HG03442 (cell line): ENCODE measurements around the gene YAE1.

ENCODE experiments used
- ATAC-seq: cut with Tn5 transposase; IDR thresholded peaks from one replicate; pipeline ENCODE4 v1.9.1; 2021; ENCODE audit warnings: mild to moderate bottlenecking, moderate library complexity; ENCODE audit not compliant: unreplicated experiment

YAE1 gene

DNA sequence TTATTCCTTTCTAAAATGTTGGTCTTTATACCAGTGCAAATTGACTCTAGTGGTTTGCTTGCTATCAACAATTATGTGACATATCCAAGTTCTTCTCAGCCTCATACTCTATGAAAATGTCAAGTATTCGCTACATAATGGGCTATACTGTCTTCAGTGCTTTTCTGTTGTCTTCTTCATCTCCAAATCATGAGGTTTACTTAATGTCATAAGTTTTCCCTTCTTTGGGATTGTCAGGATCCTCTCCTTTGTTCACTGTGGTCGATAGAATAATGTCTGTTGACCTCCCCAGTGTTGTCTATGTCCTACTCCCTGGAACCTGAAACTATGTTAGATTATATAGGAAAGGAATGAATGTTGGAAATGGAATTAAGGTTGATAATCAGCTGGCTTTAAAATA is 40.7 kb downstream of the YAE1 start:
- ATAC-seq: no peak

DNA sequence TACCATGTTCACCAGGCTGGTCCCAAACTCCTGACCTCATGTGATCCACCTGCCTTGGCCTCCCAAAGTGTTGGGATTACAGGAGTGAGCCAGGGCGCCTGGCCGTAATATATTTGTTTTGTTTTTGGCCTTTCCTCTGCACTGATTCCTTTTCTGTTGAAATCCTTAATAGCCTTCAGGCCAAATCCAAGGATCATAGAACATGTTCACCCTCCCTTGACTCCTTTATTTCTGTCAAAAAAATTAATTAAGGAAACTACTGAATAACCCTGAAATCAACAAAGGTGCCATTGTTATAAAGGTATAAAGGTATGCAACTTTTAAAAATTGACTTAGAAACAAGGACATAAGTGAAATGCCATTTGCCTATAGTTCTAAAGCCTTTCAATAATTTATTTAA is 41.7 kb downstream of the YAE1 start:
- ATAC-seq: no peak

DNA sequence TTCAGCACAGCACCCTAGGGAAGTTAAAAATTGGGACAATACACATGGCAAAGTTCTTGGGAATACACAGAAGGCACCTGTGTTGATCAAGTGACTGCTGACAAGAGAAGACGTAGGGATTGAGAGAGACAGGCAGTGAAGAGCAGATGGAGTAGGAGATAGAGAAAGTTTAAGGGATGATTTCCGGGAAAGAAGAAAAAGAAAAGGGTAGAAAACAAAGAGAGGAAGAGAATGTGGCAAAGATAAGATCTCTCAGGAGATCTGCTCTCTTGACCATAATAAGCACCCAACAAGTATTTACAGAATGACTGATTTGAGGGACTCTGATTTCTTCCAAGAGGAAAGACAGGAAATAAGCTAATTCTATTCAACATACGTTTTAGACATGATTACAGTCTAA is 42.1 kb downstream of the YAE1 start:
- no peak for ATAC-seq

DNA sequence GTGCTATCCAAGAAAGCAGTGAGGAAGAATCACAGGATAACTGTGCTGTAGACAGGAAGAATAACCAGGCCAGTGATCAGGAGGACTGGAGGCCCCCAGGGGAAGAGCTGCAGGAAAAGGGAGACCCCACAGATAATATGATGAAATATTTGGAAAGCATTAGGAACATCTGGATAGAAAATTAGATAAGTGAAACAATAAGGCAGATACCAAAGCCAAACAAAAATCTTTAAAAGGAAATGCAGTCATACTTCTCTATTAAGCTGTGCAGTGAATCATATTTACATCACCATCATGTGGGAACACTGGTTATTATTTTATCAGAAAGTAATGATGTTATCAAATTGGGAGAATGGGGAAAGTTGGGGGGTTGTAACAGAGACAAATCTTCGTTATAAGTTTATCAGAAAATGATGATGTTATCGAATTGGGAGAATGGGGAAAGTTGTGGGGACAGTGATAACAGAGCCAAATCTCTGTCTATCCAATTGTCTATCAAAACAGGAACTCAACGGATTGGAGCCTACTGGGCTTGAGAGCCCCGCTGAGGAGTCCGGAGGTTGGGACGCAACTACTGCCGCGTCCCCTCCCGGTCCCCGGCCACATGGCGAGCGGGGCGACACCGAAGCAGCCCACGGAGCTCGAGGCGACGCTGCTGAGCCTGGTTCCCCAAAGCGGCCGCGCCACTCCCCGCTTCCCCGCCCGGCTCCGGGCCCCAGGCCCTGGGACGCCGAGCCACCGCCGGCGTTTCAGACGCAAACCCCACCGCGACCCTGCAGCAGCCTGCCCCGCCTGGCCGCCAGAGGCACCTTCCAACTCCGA is 43.1 kb downstream of the YAE1 start:
- no peak for ATAC-seq

DNA sequence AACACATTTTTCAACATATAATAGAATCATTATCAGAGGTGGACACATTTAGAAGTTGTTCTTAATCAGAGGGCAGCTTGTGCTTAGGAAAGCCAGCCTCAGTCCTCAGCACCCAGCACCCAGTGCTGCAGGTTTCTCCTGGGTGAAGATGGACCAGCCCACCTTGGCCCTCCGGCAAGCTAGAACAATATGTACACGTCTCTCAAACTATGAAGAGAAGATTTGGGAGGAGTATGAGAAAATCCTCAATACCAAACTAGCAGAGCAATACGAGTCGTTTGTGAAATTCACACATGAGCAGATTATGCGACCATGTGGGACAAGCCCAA is 43.7 kb downstream of the YAE1 start:
- no peak for ATAC-seq

DNA sequence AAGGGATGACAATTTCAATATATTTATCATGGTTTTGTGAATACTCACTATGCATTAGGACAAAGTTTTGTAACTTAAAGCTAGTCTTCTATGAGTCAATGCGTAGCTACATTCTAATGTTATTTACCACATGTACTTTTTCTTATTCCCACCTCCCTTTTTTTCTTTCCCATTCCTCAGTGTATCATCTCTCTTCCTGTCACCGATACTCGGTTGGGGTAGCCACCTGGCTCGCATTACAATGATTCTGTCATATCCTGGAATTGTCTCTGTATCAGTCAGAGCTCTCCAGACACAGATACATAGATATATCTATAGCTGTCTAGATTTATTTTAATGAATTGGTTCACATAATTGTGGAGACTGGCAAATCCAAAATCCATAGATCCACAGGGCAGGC is 47.4 kb downstream of the YAE1 start:
- no peak for ATAC-seq

DNA sequence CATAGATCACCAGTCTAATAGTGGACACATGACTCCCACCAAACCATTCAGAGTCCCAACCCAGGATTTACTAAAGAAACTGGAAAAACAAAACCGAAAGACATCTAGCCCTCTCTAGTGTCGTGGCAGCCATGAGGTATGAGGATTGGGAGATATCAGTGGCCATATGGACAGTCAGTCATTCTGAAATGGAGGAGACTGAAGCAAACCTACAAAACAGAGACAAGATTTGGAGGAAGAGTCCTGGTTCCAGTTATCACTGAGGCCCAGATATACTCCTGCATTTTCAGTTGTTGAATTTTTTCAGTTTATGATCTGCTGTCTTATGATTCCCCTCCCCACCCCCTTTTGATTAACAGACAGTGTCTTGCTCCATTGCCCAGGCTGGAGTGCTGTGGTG is 48.1 kb downstream of the YAE1 start:
- ATAC-seq: no peak

DNA sequence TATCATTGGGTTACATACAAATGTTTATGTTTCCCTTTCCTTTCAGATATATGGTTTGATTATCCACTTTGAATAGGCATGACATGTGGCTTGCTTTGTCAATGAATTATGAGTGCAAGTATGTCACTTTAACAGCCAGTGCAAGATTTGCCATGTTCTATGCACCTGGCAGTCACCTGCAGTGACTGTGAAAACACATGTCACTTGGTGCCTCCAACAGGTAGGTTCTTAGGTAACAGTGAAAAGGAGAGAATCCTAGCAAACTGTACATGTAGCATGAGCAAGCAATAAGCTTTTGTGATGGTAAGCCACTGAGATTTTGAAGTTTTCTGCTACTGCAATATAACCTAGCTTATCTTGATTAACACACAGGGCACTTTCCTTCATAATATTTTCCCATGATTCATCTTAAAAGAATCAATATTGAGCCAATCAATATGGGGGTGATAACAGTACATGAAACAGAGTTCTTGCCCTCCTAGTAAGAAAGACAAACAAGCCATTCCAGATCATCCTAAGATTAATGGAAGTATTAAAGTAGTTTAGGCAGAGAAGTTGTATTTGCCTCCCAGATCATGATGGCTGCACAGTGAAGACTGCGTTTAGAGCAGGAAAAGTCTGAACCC is 49.3 kb downstream of the YAE1 start:
- no peak for ATAC-seq

DNA sequence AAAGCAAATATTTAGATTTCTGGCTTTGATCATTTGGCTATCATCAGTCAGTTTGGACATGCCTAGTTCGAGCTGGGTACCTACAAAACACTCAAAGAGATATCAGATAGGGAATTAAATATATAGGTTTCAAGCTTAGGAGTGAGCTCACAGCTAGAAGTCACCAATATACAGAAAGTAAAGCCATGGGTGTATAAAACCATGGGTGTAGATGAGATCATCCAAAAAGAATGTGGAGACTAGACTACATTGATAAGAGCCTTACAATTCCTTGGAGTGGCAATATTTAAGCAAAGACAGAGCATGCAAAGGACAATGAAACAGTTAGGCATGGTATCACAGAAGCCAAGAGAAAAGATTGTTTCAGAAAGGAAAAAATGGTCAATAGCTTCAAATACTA is 49.9 kb downstream of the YAE1 start:
- no peak for ATAC-seq

DNA sequence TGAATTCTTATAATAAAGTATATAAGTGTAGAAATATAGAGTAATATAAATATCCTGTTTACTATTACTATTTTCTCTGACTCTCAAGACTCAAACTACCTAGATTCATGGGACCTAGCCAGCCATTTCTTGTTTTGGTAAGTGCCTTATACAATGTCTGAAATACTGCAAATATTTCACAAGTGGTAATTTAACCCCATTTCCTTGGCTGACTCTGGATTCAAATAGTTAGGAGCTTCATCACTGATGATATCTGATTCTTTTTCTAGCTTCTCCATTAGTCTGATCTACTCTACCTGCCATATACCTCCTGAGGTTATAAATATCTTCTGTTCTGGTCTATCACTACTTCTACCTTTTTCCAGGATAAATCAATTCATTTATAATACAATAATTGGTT is 50.8 kb downstream of the YAE1 start:
- ATAC-seq: no peak

DNA sequence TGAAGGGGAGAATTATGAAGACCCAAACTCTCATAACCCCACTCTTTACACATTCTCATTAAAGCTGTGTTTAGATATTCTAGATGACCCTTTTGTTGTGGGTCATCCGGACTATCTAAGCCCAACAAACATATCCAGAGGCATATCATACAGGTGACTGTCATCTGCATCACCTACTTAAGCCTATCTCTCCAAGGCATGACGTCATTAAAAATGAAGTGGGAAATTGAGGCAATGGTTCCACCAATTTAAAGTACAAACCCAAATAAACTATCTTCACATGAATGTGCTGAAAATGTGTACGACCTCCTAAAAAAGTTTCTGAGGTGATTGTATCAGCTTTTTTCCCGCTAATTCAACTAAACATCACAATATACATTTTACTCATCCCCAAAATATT is 52.7 kb downstream of the YAE1 start:
- no peak for ATAC-seq

DNA sequence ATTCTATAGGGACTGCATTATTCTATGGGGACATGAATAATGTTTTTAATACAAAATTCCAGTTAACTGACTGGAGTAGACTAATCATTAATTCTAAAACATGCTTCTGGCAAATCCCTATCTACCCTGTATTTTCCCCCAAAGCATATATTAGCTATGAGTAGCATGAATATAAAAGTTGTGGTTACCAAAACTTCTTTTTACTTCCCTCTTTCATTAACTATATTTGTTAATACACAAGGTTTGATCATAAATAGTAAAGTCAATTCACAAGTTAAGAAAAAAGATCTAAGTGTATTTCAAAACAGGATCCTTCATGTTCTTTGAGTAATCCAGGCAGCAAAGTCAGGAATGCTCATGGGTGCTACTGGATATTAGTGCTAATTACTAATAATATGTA is 54.3 kb downstream of the YAE1 start:
- no peak for ATAC-seq

DNA sequence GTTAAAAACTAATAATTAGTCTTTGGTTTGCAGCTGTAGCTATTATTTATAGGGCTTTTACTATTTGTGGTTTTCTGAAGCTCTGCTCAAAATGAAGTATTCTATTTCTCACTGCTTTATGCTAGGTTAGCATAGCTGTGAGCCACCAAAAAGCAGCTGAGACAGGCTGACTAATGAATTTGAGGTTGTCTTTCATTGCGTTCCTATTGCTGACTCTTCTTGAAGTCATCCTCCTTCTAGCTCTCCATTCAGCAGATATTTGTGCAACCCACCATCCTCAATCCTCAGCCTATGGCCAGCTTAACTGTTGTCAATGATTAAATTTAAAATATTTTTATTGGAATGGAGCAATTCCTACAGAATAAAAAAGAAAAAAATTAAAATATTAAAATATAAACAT is 55.1 kb downstream of the YAE1 start:
- no peak for ATAC-seq

DNA sequence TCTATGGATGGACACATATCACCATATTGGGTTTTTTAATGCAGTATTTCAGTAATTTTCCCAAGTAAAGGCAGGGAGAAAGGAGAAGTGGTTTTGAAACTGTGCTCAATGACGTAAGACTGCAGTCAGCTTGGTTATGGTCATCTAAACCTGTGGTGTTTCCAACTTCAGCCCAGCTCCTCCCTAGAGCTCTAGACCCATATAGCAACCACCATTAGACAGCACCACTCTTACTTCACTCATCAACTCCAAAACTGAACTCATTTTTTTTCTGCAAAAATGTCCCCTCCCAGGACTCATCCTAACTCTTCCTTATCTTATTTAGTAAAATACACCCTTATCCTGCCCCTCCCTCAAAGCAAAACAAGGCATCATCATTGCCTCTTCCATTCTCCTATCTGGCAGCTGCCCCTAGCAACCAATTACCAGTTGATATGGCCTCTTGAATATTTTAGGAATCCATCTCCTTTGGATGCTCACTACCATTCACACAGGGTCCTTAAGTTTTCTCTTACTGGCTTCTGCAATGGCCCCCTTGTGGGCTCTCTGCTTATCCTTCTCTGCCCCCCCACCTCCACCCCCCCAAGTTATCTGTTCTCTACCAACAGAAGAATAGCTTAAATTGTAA is 55.7 kb downstream of the YAE1 start:
- no peak for ATAC-seq
